Osteoblast (primary cell): Measurements from ENCODE around the gene TET2. TPM values are rescaled to one million over a fixed set of nuclear protein-coding genes. Genes with fewer than 3 reads are reported as not detected.

Experiments
- DNase-seq: peaks from one replicate; pipeline ENCODE4 v3.0.0; 2011; ENCODE audit warnings: low spot score, mixed read lengths; ENCODE audit not compliant: insufficient read length; ENCODE audit errors: missing footprints
- H2AFZ ChIP-seq: 2 replicates; pipeline ENCODE4 v1.6.0; 2011; ENCODE audit warnings: mild to moderate bottlenecking, low read length
- H3K27ac ChIP-seq: 2 replicates; pipeline ENCODE4 v1.5.1; 2011; ENCODE audit warnings: mild to moderate bottlenecking, low read depth, low read length, moderate library complexity
- H3K27me3 ChIP-seq: 2 replicates; pipeline ENCODE4 v1.6.0; 2012; ENCODE audit warnings: mild to moderate bottlenecking, control low read depth, inconsistent platforms, low read length, moderate library complexity; ENCODE audit not compliant: insufficient read depth
- H3K36me3 ChIP-seq: 2 replicates; pipeline ENCODE4 v1.5.1; 2011; ENCODE audit warnings: mild to moderate bottlenecking, low read length, control low read depth, moderate library complexity; ENCODE audit not compliant: insufficient read depth
- H3K4me1 ChIP-seq: 2 replicates; pipeline ENCODE4 v1.5.1; 2011; ENCODE audit warnings: mild to moderate bottlenecking, low read length, control low read depth, moderate library complexity; ENCODE audit not compliant: insufficient read depth
- H3K4me2 ChIP-seq: 2 replicates; pipeline ENCODE4 v1.6.0; 2011; ENCODE audit warnings: mild to moderate bottlenecking, low read length; ENCODE audit not compliant: insufficient read depth
- H3K4me3 ChIP-seq: fragments of 200-600 bp; sonication (generic); 3 replicates; pipeline ENCODE4 v1.5.1; 2012; ENCODE audit warnings: mild to moderate bottlenecking, low read length, inconsistent platforms; ENCODE audit not compliant: insufficient read depth
- H3K79me2 ChIP-seq: 2 replicates; pipeline ENCODE4 v1.6.0; 2012; ENCODE audit warnings: mild to moderate bottlenecking, low read length, control low read depth, inconsistent platforms; ENCODE audit not compliant: insufficient read depth
- H3K9me3 ChIP-seq: 2 replicates; pipeline ENCODE4 v1.5.1; 2011; ENCODE audit warnings: low read depth, low read length, control low read depth
- H4K20me1 ChIP-seq: 2 replicates; pipeline ENCODE4 v1.6.0; 2012; ENCODE audit warnings: mild to moderate bottlenecking, low read length, control low read depth; ENCODE audit not compliant: insufficient read depth
- total RNA-seq: library from RNA; depleted of rRNA; stranded (reverse); fragments of >200 nt; gene quantifications from 2 replicates; pipeline ENCODE4 v1.2.3, GENCODE V29; 2012
- TF ChIP-seq, protein P1 (sequence below): IDR thresholded peaks from 2 replicates; pipeline ENCODE4 v1.5.1; 2011; ENCODE audit warnings: mild to moderate bottlenecking, low read depth, low read length, moderate library complexity; ENCODE audit errors: extremely low read depth

Gene TET2
- total RNA-seq, 1 donor, result 15.9 TPM

DNA sequence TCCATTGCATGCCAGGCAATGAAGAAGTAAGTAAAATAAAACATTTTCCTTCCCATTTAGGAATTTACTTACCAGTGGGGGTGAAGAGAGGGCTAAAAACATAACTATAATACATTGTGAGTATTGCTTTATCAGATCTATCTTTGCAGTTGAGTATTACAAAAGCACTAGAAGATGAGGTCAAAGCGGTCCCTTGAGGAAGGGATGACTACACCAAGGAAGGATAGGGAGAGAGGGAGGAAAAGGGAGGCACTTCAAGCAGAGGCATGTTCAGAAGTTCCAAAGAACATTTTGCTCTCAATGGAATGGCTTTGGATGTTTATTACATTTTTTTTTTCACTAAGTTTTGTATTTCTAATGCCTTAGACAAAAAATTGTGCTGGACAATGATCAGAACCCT lies 127.8 kb downstream of the TET2 start:
- H4K20me1 ChIP-seq, result no peaks in the 10 kb centered on the region
- no peak overlapping the region for H3K4me2 ChIP-seq
- no peak overlapping the region for H3K27ac ChIP-seq
- H2AFZ ChIP-seq, result no peak overlapping the region
- H3K27me3 ChIP-seq, result no peaks in the 10 kb centered on the region
- DNase-seq, result no peak
- H3K4me3 ChIP-seq, result no peak overlapping the region
- H3K4me1 ChIP-seq, result no peaks in the 10 kb centered on the region
- TF ChIP-seq, protein P1, sequence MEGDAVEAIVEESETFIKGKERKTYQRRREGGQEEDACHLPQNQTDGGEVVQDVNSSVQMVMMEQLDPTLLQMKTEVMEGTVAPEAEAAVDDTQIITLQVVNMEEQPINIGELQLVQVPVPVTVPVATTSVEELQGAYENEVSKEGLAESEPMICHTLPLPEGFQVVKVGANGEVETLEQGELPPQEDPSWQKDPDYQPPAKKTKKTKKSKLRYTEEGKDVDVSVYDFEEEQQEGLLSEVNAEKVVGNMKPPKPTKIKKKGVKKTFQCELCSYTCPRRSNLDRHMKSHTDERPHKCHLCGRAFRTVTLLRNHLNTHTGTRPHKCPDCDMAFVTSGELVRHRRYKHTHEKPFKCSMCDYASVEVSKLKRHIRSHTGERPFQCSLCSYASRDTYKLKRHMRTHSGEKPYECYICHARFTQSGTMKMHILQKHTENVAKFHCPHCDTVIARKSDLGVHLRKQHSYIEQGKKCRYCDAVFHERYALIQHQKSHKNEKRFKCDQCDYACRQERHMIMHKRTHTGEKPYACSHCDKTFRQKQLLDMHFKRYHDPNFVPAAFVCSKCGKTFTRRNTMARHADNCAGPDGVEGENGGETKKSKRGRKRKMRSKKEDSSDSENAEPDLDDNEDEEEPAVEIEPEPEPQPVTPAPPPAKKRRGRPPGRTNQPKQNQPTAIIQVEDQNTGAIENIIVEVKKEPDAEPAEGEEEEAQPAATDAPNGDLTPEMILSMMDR, result no peak
- H3K9me3 ChIP-seq, result no peaks in the 10 kb centered on the region
- H3K79me2 ChIP-seq, result no peaks in the 10 kb centered on the region
- H3K36me3 ChIP-seq, result peaks cover 39% of the 10 kb centered on the region

DNA sequence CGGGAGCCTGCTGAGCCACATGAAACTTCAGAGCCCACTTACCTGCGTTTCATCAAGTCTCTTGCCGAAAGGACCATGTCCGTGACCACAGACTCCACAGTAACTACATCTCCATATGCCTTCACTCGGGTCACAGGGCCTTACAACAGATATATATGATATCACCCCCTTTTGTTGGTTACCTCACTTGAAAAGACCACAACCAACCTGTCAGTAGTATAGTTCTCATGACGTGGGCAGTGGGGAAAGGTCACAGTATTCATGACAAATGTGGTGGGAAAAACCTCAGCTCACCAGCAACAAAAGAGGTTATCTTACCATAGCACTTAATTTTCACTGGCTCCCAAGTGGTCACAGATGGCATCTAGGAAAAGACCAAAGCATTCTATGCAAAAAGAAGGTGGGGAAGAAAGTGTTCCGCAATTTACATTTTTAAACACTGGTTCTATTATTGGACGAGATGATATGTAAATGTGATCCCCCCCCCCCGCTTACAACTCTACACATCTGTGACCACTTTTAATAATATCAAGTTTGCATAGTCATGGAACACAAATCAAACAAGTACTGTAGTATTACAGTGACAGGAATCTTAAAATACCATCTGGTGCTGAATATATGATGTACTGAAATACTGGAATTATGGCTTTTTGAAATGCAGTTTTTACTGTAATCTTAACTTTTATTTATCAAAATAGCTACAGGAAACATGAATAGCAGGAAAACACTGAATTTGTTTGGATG lies 129.9 kb downstream of the TET2 start:
- TF ChIP-seq, protein P1, result no peak
- Histone ChIP-seq H2AFZ (no peak overlapping the region), H3K36me3 (peaks cover 32% of the 10 kb centered on the region), H3K79me2 (no peaks in the 10 kb centered on the region), H4K20me1 (no peaks in the 10 kb centered on the region), H3K9me3 (no peaks in the 10 kb centered on the region), H3K4me3 (no peak overlapping the region), H3K4me2 (no peak overlapping the region), H3K27me3 (no peaks in the 10 kb centered on the region), H3K4me1 (peaks cover 10% of the 10 kb centered on the region), H3K27ac (no peak overlapping the region)
- DNase-seq, result no peak

DNA sequence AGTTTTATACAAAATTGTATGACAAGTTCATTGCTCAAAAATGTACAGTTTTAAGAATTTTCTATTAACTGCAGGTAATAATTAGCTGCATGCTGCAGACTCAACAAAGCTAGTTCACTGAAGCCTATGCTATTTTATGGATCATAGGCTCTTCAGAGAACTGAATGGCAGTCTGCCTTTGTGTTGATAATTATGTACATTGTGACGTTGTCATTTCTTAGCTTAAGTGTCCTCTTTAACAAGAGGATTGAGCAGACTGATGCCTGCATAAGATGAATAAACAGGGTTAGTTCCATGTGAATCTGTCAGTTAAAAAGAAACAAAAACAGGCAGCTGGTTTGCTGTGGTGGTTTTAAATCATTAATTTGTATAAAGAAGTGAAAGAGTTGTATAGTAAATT lies 131.0 kb downstream of the TET2 start:
- Histone ChIP-seq H3K4me1 (peaks cover 10% of the 10 kb centered on the region), H3K4me2 (no peak overlapping the region), H2AFZ (no peak overlapping the region), H3K36me3 (peaks cover 27% of the 10 kb centered on the region), H3K27me3 (no peaks in the 10 kb centered on the region), H4K20me1 (no peaks in the 10 kb centered on the region), H3K79me2 (no peaks in the 10 kb centered on the region), H3K27ac (no peak overlapping the region), H3K9me3 (no peaks in the 10 kb centered on the region), H3K4me3 (no peak overlapping the region)
- DNase-seq, result no peak
- TF ChIP-seq, protein P1, result no peak

DNA sequence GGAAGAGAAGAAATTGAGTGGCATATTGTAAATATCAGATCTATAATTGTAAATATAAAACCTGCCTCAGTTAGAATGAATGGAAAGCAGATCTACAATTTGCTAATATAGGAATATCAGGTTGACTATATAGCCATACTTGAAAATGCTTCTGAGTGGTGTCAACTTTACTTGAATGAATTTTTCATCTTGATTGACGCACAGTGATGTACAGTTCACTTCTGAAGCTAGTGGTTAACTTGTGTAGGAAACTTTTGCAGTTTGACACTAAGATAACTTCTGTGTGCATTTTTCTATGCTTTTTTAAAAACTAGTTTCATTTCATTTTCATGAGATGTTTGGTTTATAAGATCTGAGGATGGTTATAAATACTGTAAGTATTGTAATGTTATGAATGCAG lies 132.6 kb downstream of the TET2 start:
- peaks cover 20% of the 10 kb centered on the region for H3K36me3 ChIP-seq
- H3K4me3 ChIP-seq, result no peak overlapping the region
- no peak for DNase-seq
- H3K27me3 ChIP-seq, result no peaks in the 10 kb centered on the region
- no peak overlapping the region for H3K4me2 ChIP-seq
- H4K20me1 ChIP-seq, result no peaks in the 10 kb centered on the region
- H3K9me3 ChIP-seq, result no peaks in the 10 kb centered on the region
- no peaks in the 10 kb centered on the region for H3K79me2 ChIP-seq
- TF ChIP-seq, protein P1, result no peak
- H3K4me1 ChIP-seq, result peaks cover 10% of the 10 kb centered on the region
- H3K27ac ChIP-seq, result no peak overlapping the region
- H2AFZ ChIP-seq, result no peak overlapping the region
